ENCODE results near the gene MAP3K21. TPM values are rescaled to one million over a fixed set of nuclear protein-coding genes. Genes with fewer than 3 reads are reported as not detected.

MAP3K21 gene
- total RNA-seq, 2 donors from 2014 or later: 0.14 to 2.8 TPM

DNA sequence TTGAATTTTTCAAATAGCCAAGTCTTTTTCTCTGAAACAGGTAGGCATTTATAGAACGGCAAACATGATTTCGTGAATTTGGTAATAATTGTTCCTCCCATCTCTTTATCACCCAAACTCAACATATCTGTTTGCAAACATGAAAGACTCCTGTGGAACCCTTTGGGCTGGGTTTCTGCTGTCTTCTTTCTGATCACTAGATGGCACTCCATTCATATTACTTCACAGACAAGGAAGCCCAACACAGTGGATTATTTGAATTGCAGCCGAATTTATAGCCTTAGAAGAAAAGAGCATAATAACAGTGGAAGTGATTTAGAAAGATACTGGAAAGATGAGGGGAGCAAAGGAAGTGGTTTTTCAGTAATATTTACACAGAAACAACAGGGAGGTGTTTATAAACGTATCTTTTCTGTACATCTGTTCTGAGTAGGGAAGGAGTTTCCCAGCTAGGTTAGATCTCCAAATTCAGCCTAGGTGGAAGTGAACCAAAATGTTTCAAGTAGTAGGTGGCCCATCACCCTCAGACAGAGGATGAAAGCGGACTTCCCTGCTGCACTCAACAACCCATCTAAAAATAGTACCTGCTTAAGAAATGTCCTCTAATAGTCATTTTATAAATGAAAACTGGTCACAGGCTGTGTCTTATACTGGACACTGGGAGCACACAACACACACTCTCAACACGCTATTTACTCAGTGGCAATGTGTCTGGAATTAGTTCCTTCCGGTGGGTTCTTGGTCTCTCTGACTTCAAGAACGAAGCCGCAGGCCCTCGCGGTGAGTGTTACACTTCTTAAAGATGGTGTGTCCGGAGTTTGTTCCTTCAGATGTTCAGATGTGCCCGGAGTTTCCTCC is 67.6 kb downstream of the MAP3K21 start:
- Histone ChIP-seq H3K4me3 (no peak overlapping the region), H3K9me3 (no peaks in the 10 kb centered on the region), H3K36me3 (no peaks in the 10 kb centered on the region), H3K27me3 (replicated peaks; ENCODE audit: insufficient read depth) (no peaks in the 10 kb centered on the region), H3K4me1 (ENCODE audit: control insufficient read depth in 1 of 2, low read depth in 2 of 2) (no peaks in the 10 kb centered on the region), H3K27ac (no peak overlapping the region)
- TF ChIP-seq CTCF (IDR thresholded peaks at IDR 0.05): peak; percentile 33
- DNase-seq (ENCODE audit: low spot score) (no peak), ATAC-seq (ENCODE audit: insufficient number of reproducible peaks, low FRiP score, low read depth) (no peak)

DNA sequence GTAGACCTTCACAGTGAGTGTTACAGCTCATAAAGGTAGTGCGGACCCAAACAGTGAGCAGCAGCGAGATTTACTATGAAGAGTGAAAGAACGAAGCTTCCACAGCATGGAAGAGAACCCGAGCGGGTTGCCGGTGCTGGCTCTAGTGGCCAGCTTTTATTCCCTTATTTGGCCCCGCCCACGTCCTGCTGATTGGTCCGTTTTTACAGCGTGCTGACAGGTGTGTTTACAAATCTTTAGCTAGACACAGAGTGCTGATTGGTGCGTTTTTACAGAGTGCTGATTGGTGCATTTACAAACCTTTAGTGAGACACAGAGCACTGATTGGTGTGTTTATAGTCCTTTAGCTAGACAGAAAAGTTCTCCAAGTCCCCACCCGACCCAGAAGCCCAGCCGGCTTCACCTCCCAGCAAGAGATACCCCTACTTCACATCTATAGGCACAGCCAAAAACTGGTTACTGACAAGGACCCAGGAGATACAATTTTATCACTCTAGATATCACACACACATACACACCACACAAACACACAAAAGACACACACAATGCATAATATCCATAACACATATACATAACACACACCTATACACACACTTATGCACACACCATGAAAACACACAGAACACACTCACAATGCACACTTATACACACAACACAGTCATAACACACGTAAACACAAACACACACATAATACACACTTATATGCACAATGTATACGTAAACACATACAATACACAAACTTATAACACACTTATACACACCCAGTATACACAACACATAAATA is 68.5 kb downstream of the MAP3K21 start:
- Histone ChIP-seq H3K4me3 (no peak overlapping the region), H3K9me3 (no peaks in the 10 kb centered on the region), H3K27me3 (replicated peaks; ENCODE audit: insufficient read depth) (no peaks in the 10 kb centered on the region), H3K27ac (no peak overlapping the region), H3K4me1 (ENCODE audit: control insufficient read depth in 1 of 2, low read depth in 2 of 2) (no peaks in the 10 kb centered on the region), H3K36me3 (no peaks in the 10 kb centered on the region)
- ATAC-seq (ENCODE audit: insufficient number of reproducible peaks, low FRiP score, low read depth): no peak
- no peak for TF ChIP-seq CTCF (IDR thresholded peaks at IDR 0.05)
- DNase-seq (ENCODE audit: low spot score): no peak

- no peaks in the 10 kb centered on the region for H3K36me3 ChIP-seq
- peaks cover 4% of the 10 kb centered on the region for H3K9me3 ChIP-seq
- no peaks in the 10 kb centered on the region for H3K4me1 ChIP-seq (ENCODE audit: control insufficient read depth in 1 of 2, low read depth in 2 of 2)
- TF ChIP-seq CTCF (IDR thresholded peaks at IDR 0.05): no peak
- DNase-seq (ENCODE audit: low spot score) (no peak), ATAC-seq (ENCODE audit: insufficient number of reproducible peaks, low FRiP score, low read depth) (no peak)
- H3K27ac ChIP-seq: no peak overlapping the region
- H3K4me3 ChIP-seq: no peak overlapping the region
- no peaks in the 10 kb centered on the region for H3K27me3 ChIP-seq (replicated peaks; ENCODE audit: insufficient read depth)
Observed at GRCh38 chr1:233406339-233406960, 78.9 kb downstream of the MAP3K21 start.

DNA sequence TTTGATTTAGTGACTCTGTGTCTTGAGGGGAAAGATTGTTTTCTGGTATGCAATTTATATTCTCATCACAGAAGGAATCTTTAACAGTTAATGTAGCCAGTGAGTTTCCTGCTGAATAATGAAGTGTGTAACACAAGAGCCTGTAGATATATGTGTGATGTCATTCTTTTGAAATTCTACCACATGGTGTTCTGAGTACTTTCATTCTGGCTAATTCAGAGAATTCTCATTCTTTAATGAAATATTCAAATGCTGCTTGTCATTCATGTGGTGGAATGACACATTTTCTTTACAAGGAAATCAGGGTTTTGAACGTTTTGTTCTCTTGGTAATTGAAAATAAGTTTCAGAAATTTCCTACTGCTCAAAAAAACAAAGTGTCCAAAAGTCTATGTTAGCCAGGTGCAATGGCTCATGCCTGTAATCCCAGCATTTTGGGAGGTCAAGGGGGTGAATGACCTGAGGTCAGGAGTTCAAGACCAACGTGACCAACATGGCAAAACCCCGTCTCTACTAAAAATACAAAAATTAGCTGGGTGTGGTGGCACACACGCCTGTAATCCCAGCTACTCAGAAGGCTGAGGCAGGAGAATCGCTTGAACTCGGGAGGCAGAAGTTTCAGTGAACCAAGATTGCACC is 79.6 kb downstream of the MAP3K21 start:
- no peaks in the 10 kb centered on the region for H3K4me1 ChIP-seq (ENCODE audit: control insufficient read depth in 1 of 2, low read depth in 2 of 2)
- no peaks in the 10 kb centered on the region for H3K36me3 ChIP-seq
- H3K4me3 ChIP-seq: no peak overlapping the region
- no peak for ATAC-seq (ENCODE audit: insufficient number of reproducible peaks, low FRiP score, low read depth)
- H3K27ac ChIP-seq: no peak overlapping the region
- peaks cover 4% of the 10 kb centered on the region for H3K9me3 ChIP-seq
- no peaks in the 10 kb centered on the region for H3K27me3 ChIP-seq (replicated peaks; ENCODE audit: insufficient read depth)
- no peak for DNase-seq (ENCODE audit: low spot score)
- no peak for TF ChIP-seq CTCF (IDR thresholded peaks at IDR 0.05)

Data from thoracic aorta (tissue), 2 donors.